HepG2 (cell line): ENCODE data around the gene DRC3. TPM values are rescaled to one million over a fixed set of nuclear protein-coding genes. Genes with fewer than 3 reads are reported as not detected.
"Not testable (repeated sequence)": the region's sequence is repeated elsewhere in the genome, so short reads cannot be mapped to it uniquely, and the experiment has no call there.

ENCODE experiments used
- ATAC-seq: fragments of 200-7000 bp; cut with Tn5 transposase; 3 replicates; pipeline ENCODE4 v1.9.1; 2020; ENCODE audit warnings: mild to moderate bottlenecking, moderate library complexity
- BruUV-seq: library from RNA; stranded (reverse); fragments of 400-500 nt; replicated peaks from 2 replicates; lab custom pipeline; 2021; lab: Mats Ljungman, UMichigan
- CTCF ChIA-PET: fragments of 300-600 bp; formaldehyde crosslinking; extraction: SDS; loops from one replicate; lab custom pipeline; 2021; ENCODE audit warnings: low total read pairs, inconsistent platforms, low intra/inter-chr PET ratio; lab: Yijun Ruan, JAX
- POLR2A ChIA-PET: fragments of 350-600 bp; sonication (Branson Sonifier 250); formaldehyde crosslinking; loops from one replicate; lab custom pipeline; 2020; ENCODE audit warnings: antibody characterized with exemption, inconsistent platforms; lab: Yijun Ruan, JAX
- DNase-seq: peaks from one replicate; pipeline ENCODE4 v3.0.0-alpha.2; 2015; ENCODE audit warnings: low spot score
- FAIRE-seq: peaks from 3 replicates; lab custom pipeline; 2011; peaks lifted over from hg19 to GRCh38; lab: Jason Lieb, UNC
- H2AFZ ChIP-seq: one replicate; pipeline ENCODE4 v1.6.1; 2011; ENCODE audit warnings: low read length, inconsistent platforms
- H3K27ac ChIP-seq: fragments of 300-600 bp; 3 replicates; pipeline ENCODE4 v1.8.0; 2011; ENCODE audit warnings: mixed run types, mild to moderate bottlenecking, mixed read lengths, low read length, inconsistent platforms; ENCODE audit not compliant: insufficient read depth; ENCODE audit errors: extremely low read length
- H3K27me3 ChIP-seq, 2 experiments: fragments of 200-600 bp in 1 of 2; 2 replicates in 1 of 2; 3 replicates in 1 of 2; pipeline versions ENCODE4 v1.6.0 to v1.8.0; 2011; ENCODE audit warnings: low read length in 2 of 2, mild to moderate bottlenecking in 2 of 2, moderate library complexity in 2 of 2, inconsistent platforms in 1 of 2; ENCODE audit not compliant: insufficient read depth in 2 of 2, control insufficient read depth in 1 of 2
- H3K36me3 ChIP-seq, 2 experiments: fragments of 200-600 bp in 1 of 2; replicated peaks in 1 of 2; 2 replicates in 1 of 2; 3 replicates in 1 of 2; pipeline versions ENCODE4 v1.5.1 to v1.8.0; 2011; ENCODE audit warnings: low read length in 2 of 2, inconsistent platforms in 1 of 2; ENCODE audit not compliant: insufficient read depth in 2 of 2, control insufficient read depth in 1 of 2
- H3K4me1 ChIP-seq: 2 replicates; pipeline ENCODE4 v1.5.1; 2012; ENCODE audit warnings: low read length, inconsistent platforms; ENCODE audit not compliant: insufficient read depth
- H3K4me2 ChIP-seq: 2 replicates; pipeline ENCODE4 v1.6.0; 2011; ENCODE audit warnings: low read depth, low read length, inconsistent platforms
- H3K4me3 ChIP-seq, 3 experiments: fragments of 200-600 bp in 1 of 3; sonication (generic), shearing (Covaris generic) in 1 of 3; replicated peaks in 1 of 3; 2 replicates each; pipeline ENCODE4 v1.5.1; 2011 to 2016; ENCODE audit warnings: low read length in 3 of 3, inconsistent platforms in 2 of 3, low read depth in 2 of 3, mild to moderate bottlenecking in 2 of 3, control low read depth in 1 of 3, mixed read lengths in 1 of 3; ENCODE audit not compliant: insufficient read depth in 1 of 3
- H3K79me2 ChIP-seq: one replicate; pipeline ENCODE4 v1.6.1; 2011; ENCODE audit warnings: low read length, inconsistent platforms; ENCODE audit not compliant: insufficient read depth
- H3K9ac ChIP-seq: 2 replicates; pipeline ENCODE4 v1.6.0; 2011; ENCODE audit warnings: mild to moderate bottlenecking, low read depth, low read length, inconsistent platforms; ENCODE audit not compliant: insufficient read depth
- H3K9me3 ChIP-seq: 2 replicates; pipeline ENCODE4 v1.5.1; 2012; ENCODE audit warnings: mild to moderate bottlenecking, low read length
- H4K20me1 ChIP-seq: 2 replicates; pipeline ENCODE4 v1.6.0; 2011; ENCODE audit warnings: inconsistent platforms, mild to moderate bottlenecking, low read length, moderate library complexity; ENCODE audit not compliant: insufficient read depth
- CBX5 ChIP-seq: sonication (generic); formaldehyde crosslinking; IDR thresholded peaks from 2 replicates; pipeline ENCODE4 v1.4.0; 2020; ENCODE audit warnings: missing genetic modification reagents, borderline replicate concordance
- DRAP1 ChIP-seq: IDR thresholded peaks from 2 replicates; pipeline ENCODE4 v1.6.1; 2016; ENCODE audit warnings: missing genetic modification reagents, missing compliant biosample characterization
- POLR2AphosphoS5 ChIP-seq: IDR thresholded peaks from 2 replicates; pipeline ENCODE4 v1.6.1; 2012; ENCODE audit warnings: low read depth, low read length
- POLR2G ChIP-seq: fragments of 200-400 bp; formaldehyde crosslinking; IDR thresholded peaks from 2 replicates; pipeline ENCODE4 v1.6.1; 2018; ENCODE audit warnings: mild to moderate bottlenecking, low read depth, low read length, moderate library complexity
- RAD21 ChIP-seq: fragments of 450-650 bp; formaldehyde crosslinking; IDR thresholded peaks from 2 replicates; pipeline ENCODE4 v1.5.0; 2020; ENCODE audit warnings: mild to moderate bottlenecking
- SETDB1 ChIP-seq: sonication (generic); formaldehyde crosslinking; IDR thresholded peaks from 2 replicates; pipeline ENCODE4 v1.5.1; 2020; ENCODE audit warnings: missing genetic modification reagents, mild to moderate bottlenecking, borderline replicate concordance
- THAP11 ChIP-seq: IDR thresholded peaks from 2 replicates; pipeline ENCODE4 v1.6.1; 2016; ENCODE audit warnings: missing biosample characterization, missing genetic modification reagents
- WIZ ChIP-seq: sonication (generic); formaldehyde crosslinking; IDR thresholded peaks from 2 replicates; pipeline ENCODE4 v1.5.1; 2020; ENCODE audit warnings: mild to moderate bottlenecking, missing genetic modification reagents
- ZNF564 ChIP-seq: sonication (generic); formaldehyde crosslinking; IDR thresholded peaks from 2 replicates; pipeline ENCODE4 v1.8.1; 2023; ENCODE audit warnings: mild to moderate bottlenecking, missing genetic modification reagents
- ZNF770 ChIP-seq: sonication (generic); formaldehyde crosslinking; IDR thresholded peaks from 2 replicates; pipeline ENCODE4 v1.5.0; 2020; ENCODE audit warnings: mild to moderate bottlenecking, missing genetic modification reagents
- ZNF792 ChIP-seq: IDR thresholded peaks from 2 replicates; pipeline ENCODE4 v1.6.1; 2016
- WGBS: methylation state at CpG from one replicate; pipeline ENCODE4 v1.1.6; 2017; ENCODE audit warnings: low lambda C conversion rate; 5-methylcytosine and 5-hydroxymethylcytosine counted together
- in situ Hi-C: cut with HindIII; loops from 2 replicates; pipeline ENCODE4 v1.10.0; 2017; ENCODE audit warnings: low pct_unique_long_range_greater_than_20kb; ENCODE audit not compliant: extremely low pct_ligation_motif_present
- intact Hi-C: fragments of 100-400 bp; cut with micrococcal nuclease; formaldehyde crosslinking; loops from one replicate; pipeline ENCODE4 v1.10.0; 2022; ENCODE audit not compliant: unreplicated experiment
- polyA plus RNA-seq, 8 experiments: library from polyadenylated mRNA; depleted of rRNA in 3 of 8; stranded (reverse) in 7 of 8; unstranded in 1 of 8; fragments of >200 nt; fragmentation: Illumina TruSeq in 4 of 8; extraction: Trizol in 4 of 8; gene quantifications; 2 replicates each; pipeline versions ENCODE4 v1.2.1 to v1.2.3, GENCODE V29; 2011 to 2016; ENCODE audit warnings: low read depth in 4 of 8, missing spikeins in 1 of 8, mixed read lengths in 1 of 8; ENCODE audit not compliant: insufficient read depth in 1 of 8
- total RNA-seq, 5 experiments: library from RNA; depleted of rRNA; stranded (reverse); fragments of >200 nt; fragmentation: Illumina TruSeq; extraction: Trizol; gene quantifications; 2 replicates each; pipeline ENCODE4 v1.2.3, GENCODE V29; 2016; ENCODE audit warnings: low read depth in 1 of 5

DRC3 gene
- total and polyA plus RNA-seq, 2 of the 13 experiments (the other 11 are each of a cell fraction or from before 2014, with no cell fraction given) = 0.53 to 0.87 TPM

- TF ChIP-seq RAD21 (CRISPR knock-in tag) (peak; percentile 66), CBX5 (CRISPR knock-in tag) (0 out of 2 replicates have a peak, but pooled peaks have one; percentile 53), DRAP1 (CRISPR knock-in tag) (no peak), ZNF564 (CRISPR knock-in tag) (no peak), WIZ (CRISPR knock-in tag) (no peak), THAP11 (CRISPR knock-in tag) (peak; percentile 75), SETDB1 (CRISPR knock-in tag) (no peak), ZNF792 (CRISPR knock-in tag) (no peak), POLR2G (no peak), POLR2AphosphoS5 (no peak)
These were observed 21.8 kb downstream of the DRC3 start (continued) for GRCh38 chr17:17994271-17995069.

- H2AFZ ChIP-seq, ATAC-seq, H4K20me1 ChIP-seq, BruUV-seq, H3K36me3 ChIP-seq, H3K27me3 ChIP-seq, H3K9me3 ChIP-seq, H3K27ac ChIP-seq, H3K4me3 ChIP-seq, H3K9ac ChIP-seq, in situ Hi-C loops, CTCF ChIA-PET, H3K79me2 ChIP-seq, DNase-seq, H3K4me2 ChIP-seq, FAIRE-seq, intact Hi-C loops: not testable (repeated sequence)
- peak; percentile 29; the same call in 1 of the 2 replicates for TF ChIP-seq ZNF770
- WGBS = 78% methylated on average over 8 of the region's 8 CpGs
- POLR2A ChIA-PET = interaction anchor here (2.3 kb wide), 1 partner anchor 24 kb away, joined by 8 read pairs; the partner anchor contains the start of genes DRC3 and TOM1L2
- peaks cover 40% of the 10 kb centered on the region for H3K4me1 ChIP-seq
These were observed 23.2 kb downstream of the DRC3 start for GRCh38 chr17:17995887-17996286.
